Stimulated activated CD4-positive, alpha-beta T cell treated with anti-CD3 and anti-CD28 coated beads, Interleukin-1b, Interleukin-23, amount 100 ng/mL, for 24 hours (primary cell): ENCODE data around the gene PTGDR2.

Experiments used
- DNase-seq, 4 experiments: peaks; one replicate each; pipeline ENCODE4 v3.0.0-alpha.2; 2020; ENCODE audit warnings: low read depth in 4 of 4, low spot score in 1 of 4

The PTGDR2 gene

DNA sequence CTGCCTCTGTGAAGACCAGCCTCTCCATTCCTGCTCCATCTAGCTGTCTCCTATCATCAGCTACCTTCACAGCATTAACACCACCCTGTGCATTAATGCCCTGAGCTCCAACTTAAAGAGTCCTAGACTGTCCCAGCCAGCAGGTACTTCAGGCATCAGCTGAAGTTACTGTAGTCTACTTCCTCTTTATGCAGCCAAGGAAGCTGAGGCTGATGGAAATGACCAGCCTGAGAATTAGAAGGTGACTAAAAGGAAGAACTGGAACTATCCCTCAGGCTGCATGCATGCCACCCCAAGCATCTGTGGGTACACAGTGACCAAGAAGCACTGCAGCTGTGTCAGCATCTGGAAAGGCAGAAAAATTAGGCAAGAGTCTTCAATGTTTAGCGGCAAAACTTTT, 42.4 kb downstream of the PTGDR2 start:
- no peak for DNase-seq

- DNase-seq = no peak
These were observed 45.2 kb downstream of the PTGDR2 start for GRCh38 chr11:60810569-60810968.

DNA sequence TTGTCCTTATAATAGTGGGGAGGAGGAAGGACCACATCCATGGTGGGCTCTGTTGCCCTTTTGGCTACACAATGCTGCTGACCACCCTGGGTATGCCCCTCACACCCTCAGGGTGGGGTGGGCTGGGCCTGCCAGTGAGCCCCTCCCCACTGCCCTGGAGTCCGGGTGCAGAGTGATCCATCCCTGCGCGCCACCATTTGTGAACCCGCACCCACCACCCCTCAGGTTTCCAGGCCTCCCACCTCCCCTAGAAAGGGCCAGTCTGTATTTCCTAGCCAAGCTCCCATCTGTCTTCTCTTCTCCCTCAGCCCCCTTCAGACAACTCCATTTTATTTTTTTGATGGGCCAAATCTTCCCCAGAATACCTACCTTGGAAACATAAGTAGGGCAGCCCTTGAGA, 45.6 kb downstream of the PTGDR2 start:
- DNase-seq = no peak

- no peak for DNase-seq
These were observed 46.1 kb downstream of the PTGDR2 start for GRCh38 chr11:60809691-60810090.

DNA sequence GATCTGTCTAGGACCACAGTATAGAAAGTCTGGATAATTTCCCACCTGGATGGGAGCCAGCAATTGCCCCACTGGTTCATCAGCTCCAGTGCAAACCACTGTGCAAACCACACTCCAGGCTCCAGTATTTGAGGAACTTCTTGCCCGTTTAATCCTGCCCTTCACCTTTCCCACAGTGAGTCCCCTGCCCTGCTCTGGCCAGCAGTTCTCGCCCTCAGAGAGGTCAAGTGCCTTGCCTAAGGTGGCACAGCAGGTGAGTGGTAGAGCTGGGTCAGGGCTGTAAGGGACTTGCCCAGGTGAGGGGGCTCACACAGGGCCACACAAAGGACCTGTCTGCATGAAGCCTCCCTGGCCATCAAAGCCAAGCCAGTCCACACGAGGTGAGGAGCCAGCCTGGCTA, 46.5 kb downstream of the PTGDR2 start:
- DNase-seq = no peak

DNA sequence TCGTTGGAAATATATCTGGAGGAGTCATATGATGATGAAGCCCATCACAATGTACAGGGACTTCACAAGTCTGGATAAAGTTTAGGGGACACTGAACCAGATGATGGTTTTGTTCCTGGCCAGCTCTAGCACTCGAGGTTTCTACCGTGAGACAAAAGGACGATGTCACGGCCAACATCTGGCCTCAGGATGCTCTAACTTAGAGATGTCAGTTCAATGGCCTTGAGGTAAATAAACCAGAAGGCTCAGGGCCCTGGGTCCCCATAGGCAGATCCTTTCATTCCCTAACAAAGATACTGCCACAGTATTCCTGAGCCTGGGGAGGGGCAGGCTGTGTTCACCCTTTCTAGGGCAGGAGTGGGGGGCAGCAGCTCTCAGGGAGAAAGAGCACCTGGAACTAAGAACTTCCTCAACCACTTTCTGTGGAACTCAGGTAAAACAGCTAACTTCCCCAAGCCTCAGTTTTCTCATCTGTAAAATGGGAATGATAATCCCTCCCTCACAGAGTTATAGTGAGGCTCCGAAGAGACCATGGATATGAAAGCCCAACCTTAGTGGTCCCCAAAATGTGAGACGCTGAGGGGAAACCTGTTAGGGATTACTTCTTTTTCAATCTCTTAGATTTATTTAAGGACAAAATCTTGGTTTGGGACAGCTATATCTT, 52.3 kb downstream of the PTGDR2 start:
- no peak for DNase-seq

DNA sequence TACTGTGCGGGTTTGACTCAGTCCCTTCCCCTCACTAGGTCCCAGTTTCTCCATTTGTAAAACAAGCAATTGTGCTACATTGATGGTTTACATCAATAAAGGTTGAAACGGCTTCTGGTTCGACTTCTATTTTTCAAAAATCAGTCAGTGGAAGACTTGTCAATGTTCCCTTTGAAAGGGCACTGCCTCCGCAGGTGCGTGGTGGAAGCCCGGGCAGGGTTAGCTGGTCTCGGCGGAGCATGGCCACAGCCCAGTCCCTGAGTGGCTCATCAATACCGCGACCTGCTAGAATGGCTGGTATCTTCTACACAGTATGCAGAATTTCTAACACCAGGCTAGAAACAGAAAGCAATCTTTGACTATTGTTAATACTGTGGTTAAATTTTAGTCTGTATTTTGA, 54.6 kb downstream of the PTGDR2 start:
- no peak for DNase-seq
